ENCODE data around the gene CNPY4.
A peak's percentile ranks its signal among the peaks of the same experiment; 100 is the strongest.

Gene CNPY4

GRCh38 chr7:100093925-100094486, 25.4 kb upstream of the CNPY4 start:
- Histone ChIP-seq H3K36me3 (peaks cover 79% of the 10 kb centered on the region), H3K27ac (peak overlapping the region; percentile 13), H3K9me3 (no peaks in the 10 kb centered on the region), H3K4me1 (ENCODE audit: control insufficient read depth in 1 of 2, insufficient read depth in 1 of 2, low read depth in 1 of 2, low read length in 1 of 2) (peaks cover 6 to 9% of the 10 kb centered on the region in 2 experiments), H3K27me3 (no peaks in the 10 kb centered on the region), H3K4me3 (ENCODE audit: low read depth in 1 of 2, low read length in 1 of 2) (no peak overlapping the region)
- no peak for TF ChIP-seq CTCF (IDR thresholded peaks at IDR 0.05)

- peaks cover 6 to 10% of the 10 kb centered on the region in 2 experiments for H3K4me1 ChIP-seq (ENCODE audit: control insufficient read depth in 1 of 2, insufficient read depth in 1 of 2, low read depth in 1 of 2, low read length in 1 of 2)
- no peaks in the 10 kb centered on the region for H3K9me3 ChIP-seq
- H3K27me3 ChIP-seq = no peaks in the 10 kb centered on the region
- peaks cover 79% of the 10 kb centered on the region for H3K36me3 ChIP-seq
- H3K4me3 ChIP-seq (ENCODE audit: low read depth in 1 of 2, low read length in 1 of 2) = no peak overlapping the region
- no peak for TF ChIP-seq CTCF (IDR thresholded peaks at IDR 0.05)
- no peak overlapping the region for H3K27ac ChIP-seq
These were observed 24.1 kb upstream of the CNPY4 start for GRCh38 chr7:100095289-100095688.

- no peak overlapping the region for H3K27ac ChIP-seq
- no peak for TF ChIP-seq CTCF (IDR thresholded peaks at IDR 0.05)
- H3K4me3 ChIP-seq (ENCODE audit: low read depth in 1 of 2, low read length in 1 of 2) = no peak overlapping the region
These were observed 23.7 kb upstream of the CNPY4 start for GRCh38 chr7:100095704-100096103.

GRCh38 chr7:100098913-100099312, 20.5 kb upstream of the CNPY4 start:
- H3K9me3 ChIP-seq = no peaks in the 10 kb centered on the region
- TF ChIP-seq CTCF (IDR thresholded peaks at IDR 0.05) = no peak
- H3K4me1 ChIP-seq (ENCODE audit: control insufficient read depth in 1 of 2, insufficient read depth in 1 of 2, low read depth in 1 of 2, low read length in 1 of 2) = peaks cover 12 to 18% of the 10 kb centered on the region in 2 experiments
- H3K36me3 ChIP-seq = peaks cover 43% of the 10 kb centered on the region
- no peaks in the 10 kb centered on the region for H3K27me3 ChIP-seq
- peak overlapping the region; percentile 25 for H3K27ac ChIP-seq
- H3K4me3 ChIP-seq (ENCODE audit: low read depth in 1 of 2, low read length in 1 of 2) = no peak overlapping the region

More at GRCh38 chr7:100095704-100096103, 23.7 kb upstream of the CNPY4 start:
- no peaks in the 10 kb centered on the region for H3K27me3 ChIP-seq
- H3K4me1 ChIP-seq (ENCODE audit: control insufficient read depth in 1 of 2, insufficient read depth in 1 of 2, low read depth in 1 of 2, low read length in 1 of 2) = peaks cover 10% of the 10 kb centered on the region in 2 experiments
- H3K36me3 ChIP-seq = peaks cover 75% of the 10 kb centered on the region
- no peaks in the 10 kb centered on the region for H3K9me3 ChIP-seq

- Histone ChIP-seq H3K27ac (peak overlapping the region; percentile 93), H3K27me3 (no peaks in the 10 kb centered on the region), H3K9me3 (no peaks in the 10 kb centered on the region), H3K4me3 (ENCODE audit: low read depth in 1 of 2, low read length in 1 of 2) (peak overlapping the region in 1 of 2 experiments; percentile 90), H3K36me3 (peaks cover 39% of the 10 kb centered on the region), H3K4me1 (ENCODE audit: control insufficient read depth in 1 of 2, insufficient read depth in 1 of 2, low read depth in 1 of 2, low read length in 1 of 2) (peaks cover 12 to 18% of the 10 kb centered on the region in 2 experiments)
- TF ChIP-seq CTCF (IDR thresholded peaks at IDR 0.05) = no peak
These were observed 20.0 kb upstream of the CNPY4 start for GRCh38 chr7:100099452-100099851.

All from neutrophil (primary cell).